GM12878 (cell line): Measurements from ENCODE around the gene KCNH6. TPM values are rescaled to one million over a fixed set of nuclear protein-coding genes. Genes with fewer than 3 reads are reported as not detected.
A peak's percentile ranks its signal among the peaks of the same experiment; 100 is the strongest.

ENCODE experiments used
- ATAC-seq: fragments of 200-7000 bp; cut with Tn5 transposase; 3 replicates; pipeline ENCODE4 v1.9.1; 2020; ENCODE audit warnings: mild to moderate bottlenecking, moderate library complexity
- BruUV-seq: library from RNA; stranded (reverse); fragments of 400-500 nt; replicated peaks from 2 replicates; lab custom pipeline; 2021; lab: Mats Ljungman, UMichigan
- CTCF ChIA-PET: fragments of 300-600 bp; sonication (Branson Sonifier 250); formaldehyde crosslinking; extraction: SDS; loops from one replicate; lab custom pipeline; 2021; ENCODE audit warnings: inconsistent platforms; lab: Yijun Ruan, JAX
- POLR2A ChIA-PET: fragments of 350-600 bp; formaldehyde crosslinking; extraction: SDS; loops from one replicate; lab custom pipeline; 2021; ENCODE audit warnings: inconsistent platforms; lab: Charles Lee
- RAD21 ChIA-PET: fragments of 300-600 bp; sonication (Branson Sonifier 250); formaldehyde crosslinking; loops from one replicate; lab custom pipeline; 2023; ENCODE audit warnings: antibody characterized with exemption; ENCODE audit not compliant: unreplicated experiment; lab: Charles Lee
- SMC1A ChIA-PET: fragments of 300-600 bp; sonication (Branson Sonifier 250); formaldehyde crosslinking; loops from one replicate; lab custom pipeline; 2023; ENCODE audit not compliant: unreplicated experiment, uncharacterized antibody; lab: Charles Lee
- DNase-seq: peaks from one replicate; pipeline ENCODE4 v3.0.0-alpha.2; 2011; ENCODE audit warnings: low read depth, low spot score
- FAIRE-seq: peaks from 3 replicates; lab custom pipeline; 2011; peaks lifted over from hg19 to GRCh38; lab: Jason Lieb, UNC
- H2AFZ ChIP-seq: 2 replicates; pipeline ENCODE4 v1.6.0; 2011; ENCODE audit warnings: low read depth, low read length, control low read depth; ENCODE audit not compliant: control insufficient read depth
- H3K27ac ChIP-seq: 2 replicates; pipeline ENCODE4 v1.5.1; 2011; ENCODE audit warnings: control low read depth; ENCODE audit not compliant: control insufficient read depth, insufficient read depth
- H3K27me3 ChIP-seq, 2 experiments: replicated peaks in 1 of 2; 2 replicates each; pipeline versions ENCODE4 v1.6.0 to v1.6.1; 2011; ENCODE audit warnings: low read length in 1 of 2; ENCODE audit not compliant: control insufficient read depth in 2 of 2, insufficient read depth in 2 of 2
- H3K36me3 ChIP-seq, 2 experiments: 2 replicates each; pipeline ENCODE4 v1.5.1; 2011; ENCODE audit warnings: low read length in 1 of 2; ENCODE audit not compliant: control insufficient read depth in 2 of 2, insufficient read depth in 2 of 2
- H3K4me1 ChIP-seq: 2 replicates; pipeline ENCODE4 v1.6.1; 2011; ENCODE audit warnings: mild to moderate bottlenecking, low read length, moderate library complexity, mixed read lengths; ENCODE audit not compliant: control insufficient read depth, insufficient read depth
- H3K4me2 ChIP-seq: 2 replicates; pipeline ENCODE4 v1.6.0; 2011; ENCODE audit warnings: control low read depth; ENCODE audit not compliant: control insufficient read depth, insufficient read depth
- H3K4me3 ChIP-seq: fragments of 200-600 bp; sonication (generic); 2 replicates; pipeline ENCODE4 v1.5.1; 2016
- H3K79me2 ChIP-seq: 2 replicates; pipeline ENCODE4 v1.6.0; 2011; ENCODE audit warnings: low read length; ENCODE audit not compliant: control insufficient read depth, insufficient read depth
- H3K9ac ChIP-seq: 2 replicates; pipeline ENCODE4 v1.8.0; 2011; ENCODE audit warnings: low read length, control low read depth, mixed read lengths; ENCODE audit not compliant: control insufficient read depth, insufficient read depth
- H3K9me3 ChIP-seq: replicated peaks from 3 replicates; pipeline ENCODE4 v1.5.1; 2011; ENCODE audit warnings: mild to moderate bottlenecking, low read length; ENCODE audit not compliant: control insufficient read depth, insufficient read depth
- H4K20me1 ChIP-seq: 2 replicates; pipeline ENCODE4 v1.6.0; 2011; ENCODE audit not compliant: control insufficient read depth, insufficient read depth
- BHLHE40 ChIP-seq, 2 experiments: fragments of 450-650 bp in 1 of 2; IDR thresholded peaks; 2 replicates each; pipeline ENCODE4 v1.6.1; 2011 to 2017; ENCODE audit warnings: low read depth in 2 of 2, borderline replicate concordance in 1 of 2, improper control_type of control experiment in 1 of 2, low read length in 1 of 2, mild to moderate bottlenecking in 1 of 2
- BRCA1 ChIP-seq: IDR thresholded peaks from 2 replicates; pipeline ENCODE4 v1.6.1; 2011; ENCODE audit warnings: low read depth, low read length, improper control_type of control experiment
- HDGF ChIP-seq: fragments of 450-650 bp; IDR thresholded peaks from 2 replicates; pipeline ENCODE4 v1.6.1; 2016; ENCODE audit warnings: antibody characterized with exemption
- LARP7 ChIP-seq: fragments of 450-650 bp; IDR thresholded peaks from 2 replicates; pipeline ENCODE4 v1.6.1; 2017; ENCODE audit warnings: mild to moderate bottlenecking
- ZNF207 ChIP-seq: fragments of 450-650 bp; IDR thresholded peaks from 2 replicates; pipeline ENCODE4 v1.6.1; 2014; ENCODE audit warnings: antibody characterized with exemption, mild to moderate bottlenecking, borderline replicate concordance
- ZNF24 ChIP-seq: fragments of 450-650 bp; IDR thresholded peaks from 2 replicates; pipeline ENCODE4 v1.6.1; 2017; ENCODE audit warnings: antibody characterized with exemption, mild to moderate bottlenecking
- ZSCAN29 ChIP-seq: fragments of 450-650 bp; IDR thresholded peaks from 2 replicates; pipeline ENCODE4 v1.6.1; 2017; ENCODE audit warnings: mild to moderate bottlenecking, moderate library complexity
- WGBS: methylation state at CpG from one replicate; pipeline ENCODE4 v1.1.6; 2016; ENCODE audit warnings: low lambda C conversion rate; ENCODE audit not compliant: insufficient replicate concordance, insufficient coverage; ENCODE audit errors: missing lambda C conversion rate; 5-methylcytosine and 5-hydroxymethylcytosine counted together
- in situ Hi-C: fragments of 300-500 bp; cut with MboI; formaldehyde crosslinking; loops from 9 replicates; pipeline ENCODE4 v1.14.3; 2018; ENCODE audit warnings: mixed read lengths
- intact Hi-C: fragments of 100-400 bp; cut with micrococcal nuclease; formaldehyde crosslinking; loops from one replicate; pipeline ENCODE4 v1.14.2; 2022; ENCODE audit not compliant: unreplicated experiment
- polyA plus RNA-seq, 11 experiments: library from polyadenylated mRNA; depleted of rRNA in 4 of 11; unstranded in 6 of 11; stranded (reverse) in 5 of 11; fragments of >200 nt; fragmentation: Nextera tagmentation in 4 of 11; fragmentation: Illumina TruSeq in 1 of 11; extraction: Ambion mirVana in 4 of 11; extraction: Trizol in 1 of 11; gene quantifications; 1 replicate in 1 of 11; 2 replicates in 10 of 11; pipeline versions ENCODE4 v1.2.1 to v1.2.3, GENCODE V29; 2011 to 2016; ENCODE audit warnings: inconsistent platforms in 2 of 11, missing spikeins in 2 of 11, low read depth in 1 of 11
- total RNA-seq, 4 experiments: library from RNA; depleted of rRNA in 3 of 4; stranded (reverse); fragments of >200 nt in 3 of 4; fragmentation: Illumina TruSeq in 1 of 4; extraction: Trizol in 1 of 4; gene quantifications; 2 replicates each; pipeline versions ENCODE4 v1.2.1 to v1.2.3, GENCODE V29; 2013 to 2021
- TF ChIP-seq, protein P1 (sequence below): fragments of 450-650 bp; IDR thresholded peaks from 2 replicates; pipeline ENCODE4 v1.6.1; 2016; ENCODE audit warnings: mild to moderate bottlenecking
- TF ChIP-seq, protein P2 (sequence below): fragments of 450-650 bp; conservative IDR thresholded peaks from 2 replicates; pipeline ENCODE4 v1.6.1; 2017; ENCODE audit warnings: mild to moderate bottlenecking, moderate library complexity

KCNH6 gene
- total and polyA plus RNA-seq, 10 of the 15 experiments (the other 5 are each of a cell fraction or from before 2014, with no cell fraction given): not detected

DNA sequence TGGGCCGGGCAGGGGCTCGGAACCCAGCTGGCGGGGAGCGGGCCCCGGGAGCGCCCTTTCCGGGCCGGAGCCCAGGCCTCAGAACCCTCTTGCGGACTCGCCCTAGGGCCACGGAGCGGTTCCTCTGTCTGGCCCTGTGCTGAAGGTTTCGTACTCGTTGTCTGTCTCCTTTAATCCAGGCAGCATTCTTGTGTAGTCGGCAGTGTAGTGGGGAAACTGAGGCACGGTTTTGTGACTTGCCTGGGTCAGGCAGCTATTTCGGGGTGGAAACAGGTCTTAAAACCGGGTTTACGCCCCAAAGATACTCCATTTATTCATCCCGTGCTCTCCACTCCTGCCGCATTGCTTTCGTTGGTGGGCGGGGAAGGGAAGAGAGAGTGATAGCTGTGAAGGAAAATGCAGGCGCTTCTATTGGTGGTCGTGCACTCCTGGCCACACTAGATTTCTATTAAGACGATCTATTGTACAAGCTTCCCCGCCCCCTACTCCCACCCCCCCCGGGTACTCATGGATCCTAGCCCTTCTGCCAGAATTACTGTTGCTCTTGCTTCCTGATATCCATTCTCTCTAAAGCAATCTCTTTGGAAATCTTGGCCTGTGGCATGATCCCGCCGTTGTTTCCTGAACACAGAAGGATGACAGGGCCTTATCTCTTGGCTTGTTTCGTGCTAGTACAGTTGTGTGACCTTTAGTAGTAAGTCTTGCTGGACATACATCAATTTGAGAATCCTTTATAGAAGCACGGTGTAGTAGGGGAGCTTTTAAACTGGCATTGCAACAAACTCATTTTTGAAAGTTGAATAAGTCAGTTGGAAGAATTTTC, 27.9 kb downstream of the KCNH6 start:
- Histone ChIP-seq H3K36me3 (peaks cover 0 to 2% of the 10 kb centered on the region in 2 experiments; a peak in 1 of 4 replicates), H4K20me1 (peaks cover 6% of the 10 kb centered on the region; the same call in 1 of the 2 replicates), H3K4me2 (peak overlapping the region; percentile 91), H3K9ac (peak overlapping the region; percentile 99), H2AFZ (peak overlapping the region; percentile 78), H3K27ac (peak overlapping the region; percentile 96), H3K79me2 (peaks cover 64% of the 10 kb centered on the region), H3K27me3 (no peaks in the 10 kb centered on the region), H3K4me1 (peaks cover 15% of the 10 kb centered on the region), H3K9me3 (no peaks in the 10 kb centered on the region), H3K4me3 (peak overlapping the region; percentile 99)
- ChIA-PET POLR2A (interaction anchor here (0.6 to 2.4 kb wide), 11 partner anchors 9 to 189 kb away, joined by 3 to 13 read pairs (median 4); partner anchors contain the start of genes CYB561, MAP3K3 and TACO1), CTCF (interaction anchor here (0.6 to 4.6 kb wide), 7 partner anchors 14 to 287 kb away, joined by 3 to 17 read pairs (median 3); no protein-coding TSS in a partner anchor), SMC1A (interaction anchor here (0.9 to 2.8 kb wide), 7 partner anchors 10 to 191 kb away, joined by 3 to 12 read pairs (median 4); partner anchors contain the start of genes CYB561 and MAP3K3), RAD21 (interaction anchor here (0.6 to 1.7 kb wide), 4 partner anchors 71 to 403 kb away, joined by 3 to 4 read pairs (median 4); partner anchors contain the start of genes MAP3K3 and STRADA)
- in situ Hi-C loops: no loop called here
- ATAC-seq (peak; percentile 18), FAIRE-seq (no peak), DNase-seq (no peak)
- intact Hi-C loops: loop anchor here (5.0 to 10.0 kb wide), 2 partner anchors 71 to 144 kb away; partner anchors contain the start of gene MAP3K3
- TF ChIP-seq, protein P1, sequence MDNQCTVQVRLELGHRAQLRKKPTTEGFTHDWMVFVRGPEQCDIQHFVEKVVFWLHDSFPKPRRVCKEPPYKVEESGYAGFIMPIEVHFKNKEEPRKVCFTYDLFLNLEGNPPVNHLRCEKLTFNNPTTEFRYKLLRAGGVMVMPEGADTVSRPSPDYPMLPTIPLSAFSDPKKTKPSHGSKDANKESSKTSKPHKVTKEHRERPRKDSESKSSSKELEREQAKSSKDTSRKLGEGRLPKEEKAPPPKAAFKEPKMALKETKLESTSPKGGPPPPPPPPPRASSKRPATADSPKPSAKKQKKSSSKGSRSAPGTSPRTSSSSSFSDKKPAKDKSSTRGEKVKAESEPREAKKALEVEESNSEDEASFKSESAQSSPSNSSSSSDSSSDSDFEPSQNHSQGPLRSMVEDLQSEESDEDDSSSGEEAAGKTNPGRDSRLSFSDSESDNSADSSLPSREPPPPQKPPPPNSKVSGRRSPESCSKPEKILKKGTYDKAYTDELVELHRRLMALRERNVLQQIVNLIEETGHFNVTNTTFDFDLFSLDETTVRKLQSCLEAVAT: 0 out of 2 replicates have a peak, but pooled peaks have one; percentile 5
- TF ChIP-seq HDGF: no peak
- TF ChIP-seq, protein P2, sequence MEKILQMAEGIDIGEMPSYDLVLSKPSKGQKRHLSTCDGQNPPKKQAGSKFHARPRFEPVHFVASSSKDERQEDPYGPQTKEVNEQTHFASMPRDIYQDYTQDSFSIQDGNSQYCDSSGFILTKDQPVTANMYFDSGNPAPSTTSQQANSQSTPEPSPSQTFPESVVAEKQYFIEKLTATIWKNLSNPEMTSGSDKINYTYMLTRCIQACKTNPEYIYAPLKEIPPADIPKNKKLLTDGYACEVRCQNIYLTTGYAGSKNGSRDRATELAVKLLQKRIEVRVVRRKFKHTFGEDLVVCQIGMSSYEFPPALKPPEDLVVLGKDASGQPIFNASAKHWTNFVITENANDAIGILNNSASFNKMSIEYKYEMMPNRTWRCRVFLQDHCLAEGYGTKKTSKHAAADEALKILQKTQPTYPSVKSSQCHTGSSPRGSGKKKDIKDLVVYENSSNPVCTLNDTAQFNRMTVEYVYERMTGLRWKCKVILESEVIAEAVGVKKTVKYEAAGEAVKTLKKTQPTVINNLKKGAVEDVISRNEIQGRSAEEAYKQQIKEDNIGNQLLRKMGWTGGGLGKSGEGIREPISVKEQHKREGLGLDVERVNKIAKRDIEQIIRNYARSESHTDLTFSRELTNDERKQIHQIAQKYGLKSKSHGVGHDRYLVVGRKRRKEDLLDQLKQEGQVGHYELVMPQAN: 0 out of 2 replicates have a peak, but pooled peaks have one; percentile 19
- TF ChIP-seq LARP7: peak; percentile 6; the same call in 1 of the 2 replicates
- TF ChIP-seq BRCA1: 0 out of 2 replicates have a peak, but pooled peaks have one; percentile 10
- TF ChIP-seq ZNF24: 0 out of 2 replicates have a peak, but pooled peaks have one; percentile 21
- TF ChIP-seq BHLHE40 (IDR thresholded peaks at IDR 0.05; ENCODE audit: borderline replicate concordance in 1 of 2, low read depth in 2 of 2, low read length in 1 of 2): 0 out of 4 replicates have a peak, but pooled peaks of 1 of the 2 experiments have one; percentile 10
- peak; percentile 16; the same call in 1 of the 2 replicates for TF ChIP-seq ZNF207
- TF ChIP-seq ZSCAN29: no peak
- 0% methylated on average over 32 of the region's 32 CpGs for WGBS
- BruUV-seq: TSS peak; percentile 74
